Neural progenitor cell (in vitro differentiated cells): ENCODE data around the gene EPN2. TPM values are rescaled to one million over a fixed set of nuclear protein-coding genes. Genes with fewer than 3 reads are reported as not detected.

Experiments
- DNase-seq: peaks from one replicate; pipeline ENCODE4 v3.0.0-alpha.2; 2016; ENCODE audit warnings: low spot score
- H2AFZ ChIP-seq: fragments of 200-600 bp; sonication (generic); replicated peaks from 2 replicates; pipeline ENCODE4 v1.6.1; 2016; ENCODE audit warnings: antibody characterized with exemption
- H3F3A ChIP-seq: fragments of 200-600 bp; sonication (generic); 2 replicates; pipeline ENCODE4 v1.6.1; 2016; ENCODE audit warnings: antibody characterized with exemption, low read depth
- H3K27ac ChIP-seq: fragments of 200-600 bp; sonication (generic); 2 replicates; pipeline ENCODE4 v1.5.1; 2016; ENCODE audit warnings: mild to moderate bottlenecking
- H3K27me3 ChIP-seq: fragments of 200-600 bp; sonication (generic); 2 replicates; pipeline ENCODE4 v1.6.1; 2016; ENCODE audit warnings: mild to moderate bottlenecking, moderate library complexity
- H3K36me3 ChIP-seq: fragments of 200-600 bp; sonication (generic); 2 replicates; pipeline ENCODE4 v1.5.1; 2016
- H3K4me1 ChIP-seq: fragments of 200-600 bp; sonication (generic); 2 replicates; pipeline ENCODE4 v1.6.1; 2016; ENCODE audit warnings: mixed run types
- H3K4me2 ChIP-seq: fragments of 200-600 bp; sonication (generic); 2 replicates; pipeline ENCODE4 v1.6.1; 2016
- H3K4me3 ChIP-seq: fragments of 200-600 bp; sonication (generic); 2 replicates; pipeline ENCODE4 v1.5.1; 2016
- H3K79me2 ChIP-seq: fragments of 200-600 bp; sonication (generic); 2 replicates; pipeline ENCODE4 v1.6.1; 2016; ENCODE audit warnings: low read depth
- H3K9ac ChIP-seq: fragments of 200-600 bp; sonication (generic); 2 replicates; pipeline ENCODE4 v1.6.1; 2016
- H3K9me3 ChIP-seq: fragments of 200-600 bp; sonication (generic); 2 replicates; pipeline ENCODE4 v1.5.1; 2016; ENCODE audit warnings: low read depth
- H4K20me1 ChIP-seq: fragments of 200-600 bp; sonication (generic); 2 replicates; pipeline ENCODE4 v1.6.1; 2016; ENCODE audit warnings: low read depth
- H3K27ac Mint-ChIP-seq: 3 replicates; pipeline ENCODE4 v1.8.0; 2021; ENCODE audit warnings: mixed read lengths
- H3K27me3 Mint-ChIP-seq: 2 replicates; pipeline ENCODE4 v1.8.0; 2022; ENCODE audit warnings: low read depth, mild to moderate bottlenecking, inconsistent platforms, moderate library complexity, mixed read lengths; ENCODE audit not compliant: insufficient read depth
- H3K36me3 Mint-ChIP-seq: 3 replicates; pipeline ENCODE4 v1.8.0; 2021; ENCODE audit warnings: mixed read lengths
- H3K4me1 Mint-ChIP-seq: 3 replicates; pipeline ENCODE4 v1.8.0; 2021; ENCODE audit warnings: mixed read lengths
- H3K4me3 Mint-ChIP-seq: 3 replicates; pipeline ENCODE4 v1.8.0; 2021; ENCODE audit warnings: mild to moderate bottlenecking, moderate library complexity, mixed read lengths
- H3K9me3 Mint-ChIP-seq: 3 replicates; pipeline ENCODE4 v1.8.0; 2020; ENCODE audit warnings: mixed read lengths
- EZH2 ChIP-seq: fragments of 200-600 bp; sonication (generic); IDR thresholded peaks from 2 replicates; pipeline ENCODE4 v1.6.1; 2017; ENCODE audit warnings: antibody characterized with exemption, mild to moderate bottlenecking, moderate library complexity
- EZH2phosphoT487 ChIP-seq: fragments of 200-600 bp; sonication (generic); IDR thresholded peaks from 2 replicates; pipeline ENCODE4 v1.6.1; 2017; ENCODE audit warnings: antibody characterized with exemption
- total RNA-seq: library from RNA; depleted of rRNA; stranded (reverse); fragments of >200 nt; gene quantifications from 2 replicates; pipeline ENCODE4 v1.2.3, GENCODE V29; 2015; ENCODE audit warnings: low replicate concordance
- TF ChIP-seq, protein P1 (sequence below): fragments of 200-600 bp; sonication (generic); IDR thresholded peaks from 2 replicates; pipeline ENCODE4 v1.5.1; 2017; ENCODE audit warnings: antibody characterized with exemption, mild to moderate bottlenecking

The EPN2 gene
- total RNA-seq, 1 donor from 2014 or later: 30.5 TPM

DNA sequence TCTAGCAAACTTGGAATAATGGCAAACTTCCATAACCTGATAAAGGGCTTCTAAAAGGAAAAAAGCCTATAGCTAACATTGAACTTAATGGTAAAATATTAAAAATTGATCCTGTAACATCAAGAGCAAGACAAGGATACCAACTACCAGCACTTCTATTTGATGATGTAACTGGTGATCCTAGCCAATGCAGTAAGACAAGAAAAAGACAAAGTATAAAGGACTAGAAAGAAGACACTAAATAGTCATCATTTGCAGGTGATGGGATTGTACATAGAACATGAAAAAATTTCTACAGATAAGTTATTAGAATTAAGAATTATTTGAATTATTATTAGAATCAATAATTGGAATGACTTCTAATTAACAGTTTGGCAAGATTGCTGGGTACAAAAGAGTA lies 88.4 kb downstream of the EPN2 start:
- H3K27me3 ChIP-seq: no peaks in the 10 kb centered on the region

DNA sequence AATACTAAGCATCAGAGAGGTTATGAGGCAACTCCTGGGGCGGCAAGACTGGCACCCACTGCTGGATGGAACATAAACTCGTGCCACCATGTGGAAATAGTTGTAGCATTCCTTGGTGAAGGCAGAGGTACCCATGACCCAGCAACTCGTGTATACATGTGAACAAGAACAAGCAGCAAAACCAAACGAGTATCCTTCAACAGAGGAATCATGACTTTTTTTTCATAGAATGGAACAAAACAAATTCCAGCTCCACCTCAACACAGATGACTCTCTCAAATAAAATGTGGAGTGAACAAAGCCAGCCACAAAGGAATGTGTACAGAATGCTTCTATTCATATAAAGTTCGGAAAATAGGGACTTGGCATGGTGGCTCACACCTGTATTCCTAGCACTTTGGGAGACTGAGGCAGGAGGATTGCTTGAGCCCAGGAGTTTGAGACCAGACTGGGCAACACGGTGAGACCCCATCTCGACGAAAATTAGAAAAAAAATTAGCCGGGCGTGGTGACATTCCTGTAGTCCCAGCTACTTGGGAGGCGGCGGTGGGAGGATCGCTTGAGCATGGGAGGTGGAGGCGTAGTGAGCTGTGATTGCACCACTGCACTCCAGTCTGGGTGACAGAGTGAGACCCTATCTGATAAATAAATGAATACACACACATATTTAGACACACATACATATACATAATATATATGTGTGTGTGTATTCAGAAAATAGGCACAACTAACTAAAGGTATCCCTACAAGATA lies 90.0 kb downstream of the EPN2 start:
- H3K27ac Mint-ChIP-seq: no peak overlapping the region
- peaks cover 38% of the 10 kb centered on the region for H3K36me3 Mint-ChIP-seq

More for the DNA sequence above, 88.4 kb downstream of the EPN2 start:
- no peak overlapping the region for H3K9ac ChIP-seq
- no peaks in the 10 kb centered on the region for H3F3A ChIP-seq
- Mint-ChIP-seq H3K4me3 (no peak overlapping the region), H3K27me3 (peaks cover 8% of the 10 kb centered on the region), H3K27ac (no peak overlapping the region), H3K4me1 (peaks cover 19% of the 10 kb centered on the region), H3K9me3 (peaks cover 15% of the 10 kb centered on the region), H3K36me3 (peaks cover 42% of the 10 kb centered on the region)
- H3K4me1 ChIP-seq: no peaks in the 10 kb centered on the region
- H3K27ac ChIP-seq: no peak overlapping the region
- no peak for DNase-seq
- H3K36me3 ChIP-seq: peaks cover 11% of the 10 kb centered on the region
- no peaks in the 10 kb centered on the region for H4K20me1 ChIP-seq
- H2AFZ ChIP-seq: no peak overlapping the region
- H3K4me3 ChIP-seq: no peak overlapping the region
- TF ChIP-seq EZH2phosphoT487 (no peak), EZH2 (no peak)
- TF ChIP-seq, protein P1, sequence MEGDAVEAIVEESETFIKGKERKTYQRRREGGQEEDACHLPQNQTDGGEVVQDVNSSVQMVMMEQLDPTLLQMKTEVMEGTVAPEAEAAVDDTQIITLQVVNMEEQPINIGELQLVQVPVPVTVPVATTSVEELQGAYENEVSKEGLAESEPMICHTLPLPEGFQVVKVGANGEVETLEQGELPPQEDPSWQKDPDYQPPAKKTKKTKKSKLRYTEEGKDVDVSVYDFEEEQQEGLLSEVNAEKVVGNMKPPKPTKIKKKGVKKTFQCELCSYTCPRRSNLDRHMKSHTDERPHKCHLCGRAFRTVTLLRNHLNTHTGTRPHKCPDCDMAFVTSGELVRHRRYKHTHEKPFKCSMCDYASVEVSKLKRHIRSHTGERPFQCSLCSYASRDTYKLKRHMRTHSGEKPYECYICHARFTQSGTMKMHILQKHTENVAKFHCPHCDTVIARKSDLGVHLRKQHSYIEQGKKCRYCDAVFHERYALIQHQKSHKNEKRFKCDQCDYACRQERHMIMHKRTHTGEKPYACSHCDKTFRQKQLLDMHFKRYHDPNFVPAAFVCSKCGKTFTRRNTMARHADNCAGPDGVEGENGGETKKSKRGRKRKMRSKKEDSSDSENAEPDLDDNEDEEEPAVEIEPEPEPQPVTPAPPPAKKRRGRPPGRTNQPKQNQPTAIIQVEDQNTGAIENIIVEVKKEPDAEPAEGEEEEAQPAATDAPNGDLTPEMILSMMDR: no peak
- peaks cover 12% of the 10 kb centered on the region for H3K9me3 ChIP-seq
- H3K79me2 ChIP-seq: no peaks in the 10 kb centered on the region
- H3K4me2 ChIP-seq: no peak overlapping the region

DNA sequence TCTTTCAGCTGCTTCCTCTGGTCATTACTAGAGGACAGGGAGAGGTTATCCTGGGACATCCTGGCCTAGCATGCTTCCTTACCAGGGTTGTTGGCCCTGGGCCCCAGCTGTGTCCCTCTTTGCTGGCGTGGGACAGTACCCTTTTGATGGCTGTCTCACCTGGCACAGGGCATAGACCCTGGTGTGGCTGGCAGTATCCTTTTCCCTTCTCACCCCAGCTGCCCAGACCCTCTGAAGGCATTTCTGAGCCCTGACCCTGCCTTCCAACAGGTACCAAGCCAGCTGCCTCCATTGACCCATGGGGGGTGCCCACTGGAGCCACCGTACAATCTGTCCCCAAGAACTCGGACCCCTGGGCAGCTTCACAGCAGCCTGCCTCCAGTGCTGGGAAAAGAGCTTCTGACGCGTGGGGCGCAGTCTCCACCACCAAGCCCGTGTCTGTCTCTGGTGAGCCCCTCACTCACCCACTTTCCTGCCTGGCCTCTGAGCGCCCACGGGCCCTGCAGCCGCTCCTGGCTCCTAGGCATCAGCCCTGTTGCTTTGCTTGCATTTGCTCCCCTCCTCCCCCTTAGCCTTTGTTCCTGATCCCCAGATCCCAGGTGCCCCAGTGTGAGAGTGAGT lies 91.4 kb downstream of the EPN2 start:
- H3K36me3 Mint-ChIP-seq: peaks cover 34% of the 10 kb centered on the region
- no peak overlapping the region for H3K9ac ChIP-seq
- H3K9me3 Mint-ChIP-seq: peaks cover 15% of the 10 kb centered on the region
- H3K4me1 Mint-ChIP-seq: peaks cover 38% of the 10 kb centered on the region
- peaks cover 12% of the 10 kb centered on the region for H3K9me3 ChIP-seq
- no peak for TF ChIP-seq EZH2phosphoT487
- TF ChIP-seq, protein P1: no peak
- TF ChIP-seq EZH2: no peak
- H3K27ac ChIP-seq: no peak overlapping the region
- H3K36me3 ChIP-seq: peaks cover 11% of the 10 kb centered on the region
- no peak overlapping the region for H2AFZ ChIP-seq
- no peaks in the 10 kb centered on the region for H3K4me1 ChIP-seq
- no peaks in the 10 kb centered on the region for H3K79me2 ChIP-seq
- H3K4me3 Mint-ChIP-seq: no peak overlapping the region
- H3K4me3 ChIP-seq: no peak overlapping the region
- H3K27ac Mint-ChIP-seq: no peak overlapping the region
- no peaks in the 10 kb centered on the region for H4K20me1 ChIP-seq
- no peaks in the 10 kb centered on the region for H3F3A ChIP-seq
- H3K27me3 Mint-ChIP-seq: peaks cover 8% of the 10 kb centered on the region
- no peak overlapping the region for H3K4me2 ChIP-seq
- DNase-seq: no peak
- H3K27me3 ChIP-seq: no peaks in the 10 kb centered on the region

More for the DNA sequence above, 90.0 kb downstream of the EPN2 start:
- Mint-ChIP-seq H3K27me3 (peaks cover 8% of the 10 kb centered on the region), H3K4me1 (peaks cover 32% of the 10 kb centered on the region), H3K9me3 (peaks cover 15% of the 10 kb centered on the region), H3K4me3 (no peak overlapping the region)
- no peak overlapping the region for H3K4me2 ChIP-seq
- TF ChIP-seq, protein P1: no peak
- no peak for TF ChIP-seq EZH2
- no peak for TF ChIP-seq EZH2phosphoT487
- peaks cover 11% of the 10 kb centered on the region for H3K36me3 ChIP-seq
- H3F3A ChIP-seq: no peaks in the 10 kb centered on the region
- H4K20me1 ChIP-seq: no peaks in the 10 kb centered on the region
- H3K9me3 ChIP-seq: peaks cover 12% of the 10 kb centered on the region
- H3K27ac ChIP-seq: no peak overlapping the region
- H2AFZ ChIP-seq: no peak overlapping the region
- no peaks in the 10 kb centered on the region for H3K4me1 ChIP-seq
- H3K9ac ChIP-seq: no peak overlapping the region
- no peak for DNase-seq
- H3K4me3 ChIP-seq: no peak overlapping the region
- H3K27me3 ChIP-seq: no peaks in the 10 kb centered on the region
- H3K79me2 ChIP-seq: no peaks in the 10 kb centered on the region
